Cardiac fibroblast (primary cell): ENCODE data around the gene CUEDC1.

Experiments used
- DNase-seq, 2 donors: peaks; one replicate each; pipeline versions ENCODE4 v3.0.0 to v3.0.0-alpha.2; 2010; ENCODE audit warnings: low read depth in 2 of 2
- H3K4me3 ChIP-seq, 2 donors: replicated peaks in 1 of 2; 1 replicate in 1 of 2; 2 replicates in 1 of 2; pipeline ENCODE4 v1.5.1; 2011; ENCODE audit warnings: low read depth in 2 of 2, low read length in 2 of 2, mild to moderate bottlenecking in 2 of 2, moderate library complexity in 1 of 2
- CTCF ChIP-seq: IDR thresholded peaks from one replicate; pipeline ENCODE4 v1.5.1; 2011; ENCODE audit warnings: low read depth, mild to moderate bottlenecking, low read length, inconsistent platforms

The CUEDC1 gene

GRCh38 chr17:57866723-57867122 is 88.5 kb downstream of the CUEDC1 start:
- no peak overlapping the region for H3K4me3 ChIP-seq
- TF ChIP-seq CTCF = no peak
- no peak for DNase-seq

DNA sequence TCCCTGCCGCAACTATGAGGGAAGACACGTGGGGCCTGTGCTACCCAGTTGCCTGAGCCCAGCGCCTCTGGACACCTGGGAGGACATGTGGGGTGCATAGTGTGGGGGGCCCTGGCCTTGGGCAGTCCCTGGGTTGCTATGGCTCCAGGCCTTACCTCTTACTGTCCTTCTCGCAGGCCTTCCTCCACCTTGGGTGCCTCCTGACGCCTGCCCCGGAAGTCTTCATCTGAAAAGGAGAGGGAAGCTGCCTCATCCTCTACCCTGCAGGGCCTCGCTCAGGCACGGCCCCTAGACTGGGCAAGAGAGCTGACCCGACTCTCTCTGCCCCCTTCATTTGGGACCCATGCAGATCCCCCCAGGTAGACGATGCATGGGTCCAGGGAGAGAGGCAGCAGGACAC is 88.9 kb downstream of the CUEDC1 start:
- H3K4me3 ChIP-seq = no peak overlapping the region
- TF ChIP-seq CTCF = no peak
- no peak for DNase-seq

DNA sequence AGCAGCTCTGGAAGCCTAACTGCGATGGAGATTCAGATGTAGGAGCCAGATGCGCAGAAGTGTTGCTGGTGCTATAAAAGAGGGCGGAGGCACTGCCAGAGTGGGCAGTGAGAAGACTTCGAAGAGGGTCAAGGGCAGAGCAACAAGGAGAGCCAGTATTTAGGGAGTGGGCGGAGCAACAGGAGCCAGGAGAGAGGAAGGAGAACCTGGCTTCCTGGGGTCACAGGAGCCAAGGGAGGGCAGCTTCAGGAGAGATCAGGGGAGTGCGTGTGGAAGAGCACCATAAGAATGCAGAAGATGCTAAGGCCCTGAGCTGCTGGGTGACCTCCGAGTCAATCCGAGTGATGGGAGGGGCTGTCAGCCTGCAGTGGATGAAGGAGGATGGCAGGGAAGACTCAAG is 90.9 kb downstream of the CUEDC1 start:
- TF ChIP-seq CTCF = no peak
- H3K4me3 ChIP-seq = no peak overlapping the region
- DNase-seq = no peak

GRCh38 chr17:57862694-57863667 is 92.2 kb downstream of the CUEDC1 start:
- TF ChIP-seq CTCF = no peak
- no peak overlapping the region for H3K4me3 ChIP-seq
- DNase-seq = no peak

- no peak for TF ChIP-seq CTCF
- peak overlapping the region; percentile 41 for H3K4me3 ChIP-seq
These were observed 93.2 kb downstream of the CUEDC1 start for GRCh38 chr17:57861790-57862693.

DNA sequence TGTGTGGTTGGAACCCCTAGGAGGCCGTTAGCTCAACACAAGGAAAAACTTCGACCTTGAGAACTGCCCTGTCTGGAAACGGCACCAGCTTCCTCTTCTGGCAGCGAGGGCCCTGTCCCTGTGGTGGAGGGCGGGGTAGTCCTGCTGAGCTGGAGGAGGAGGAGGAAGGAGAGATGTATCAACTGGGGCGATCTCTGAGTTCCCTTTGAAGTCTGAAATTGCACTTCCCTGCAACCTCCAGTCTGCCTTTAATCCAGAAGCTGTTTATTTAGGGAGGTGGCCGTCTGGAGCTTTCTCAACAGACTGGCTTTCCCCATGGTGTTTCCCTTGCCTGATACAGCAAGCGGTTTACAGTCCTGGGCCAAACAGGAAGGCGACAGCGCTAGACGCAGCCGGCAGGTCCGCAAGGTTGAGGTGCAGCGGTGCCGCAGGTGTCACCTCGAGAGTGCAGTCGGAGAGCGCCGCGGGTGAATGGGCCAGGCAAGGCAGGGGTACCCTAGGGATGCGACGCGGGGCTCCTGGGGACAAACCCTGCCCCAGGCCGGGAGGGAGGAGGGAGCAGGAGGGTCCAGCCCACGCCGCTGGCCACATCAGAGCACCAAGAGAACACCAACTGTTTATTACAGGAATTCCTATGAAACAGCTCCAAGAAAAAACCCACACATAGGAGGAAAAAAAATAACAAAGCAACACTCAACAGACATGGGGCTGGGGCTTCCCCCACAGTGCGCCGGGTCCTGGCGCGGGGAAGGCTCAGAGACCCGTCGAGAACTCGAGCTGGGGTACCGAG is 94.0 kb downstream of the CUEDC1 start:
- TF ChIP-seq CTCF = no peak
- peak in 1 of 2 donors; percentile 27 for DNase-seq
- H3K4me3 ChIP-seq = peak overlapping the region; percentile 22 to 41

More at GRCh38 chr17:57861790-57862693, 93.2 kb downstream of the CUEDC1 start:
- peak; percentile 39 to 53 for DNase-seq
